NCI-H226 (cell line): ENCODE data around the gene ACOXL.
"Not testable (repeated sequence)": the region's sequence is repeated elsewhere in the genome, so short reads cannot be mapped to it uniquely, and the experiment has no call there.

ENCODE experiments used
- DNase-seq: peaks from one replicate; pipeline ENCODE4 v3.0.0-alpha.2; 2015

Gene ACOXL

GRCh38 chr2:110732422-110733413, at the start of gene ACOXL:
Gene ACOXL (plus strand): TSS chr2:110732573. CDS start chr2:110768390, 35,817 bp downstream.
- no peak for DNase-seq

DNA sequence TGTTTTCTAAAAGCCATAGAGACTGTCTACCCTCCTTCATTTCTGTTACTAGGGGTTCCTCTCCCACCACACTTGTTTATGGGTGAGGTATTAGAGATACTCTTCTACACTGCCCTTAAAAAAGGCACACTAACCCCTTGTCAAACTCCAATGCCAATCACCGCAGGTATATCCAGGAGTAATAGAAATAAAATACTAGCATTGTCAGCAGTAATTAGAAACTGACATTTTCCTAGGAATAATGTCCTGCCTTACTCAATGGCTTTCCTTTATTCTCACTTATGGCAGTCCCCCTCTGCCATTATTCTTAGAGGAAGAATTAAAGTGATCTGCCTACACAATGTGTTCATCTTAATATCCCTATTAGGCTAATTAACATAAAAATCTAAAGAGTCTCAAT, 49.5 kb upstream of the ACOXL start:
- no peak for DNase-seq

- DNase-seq: not testable (repeated sequence)
These were observed 44.4 kb upstream of the ACOXL start for GRCh38 chr2:110687775-110688484.

- no peak for DNase-seq
These were observed 43.7 kb upstream of the ACOXL start for GRCh38 chr2:110688594-110689091.

DNA sequence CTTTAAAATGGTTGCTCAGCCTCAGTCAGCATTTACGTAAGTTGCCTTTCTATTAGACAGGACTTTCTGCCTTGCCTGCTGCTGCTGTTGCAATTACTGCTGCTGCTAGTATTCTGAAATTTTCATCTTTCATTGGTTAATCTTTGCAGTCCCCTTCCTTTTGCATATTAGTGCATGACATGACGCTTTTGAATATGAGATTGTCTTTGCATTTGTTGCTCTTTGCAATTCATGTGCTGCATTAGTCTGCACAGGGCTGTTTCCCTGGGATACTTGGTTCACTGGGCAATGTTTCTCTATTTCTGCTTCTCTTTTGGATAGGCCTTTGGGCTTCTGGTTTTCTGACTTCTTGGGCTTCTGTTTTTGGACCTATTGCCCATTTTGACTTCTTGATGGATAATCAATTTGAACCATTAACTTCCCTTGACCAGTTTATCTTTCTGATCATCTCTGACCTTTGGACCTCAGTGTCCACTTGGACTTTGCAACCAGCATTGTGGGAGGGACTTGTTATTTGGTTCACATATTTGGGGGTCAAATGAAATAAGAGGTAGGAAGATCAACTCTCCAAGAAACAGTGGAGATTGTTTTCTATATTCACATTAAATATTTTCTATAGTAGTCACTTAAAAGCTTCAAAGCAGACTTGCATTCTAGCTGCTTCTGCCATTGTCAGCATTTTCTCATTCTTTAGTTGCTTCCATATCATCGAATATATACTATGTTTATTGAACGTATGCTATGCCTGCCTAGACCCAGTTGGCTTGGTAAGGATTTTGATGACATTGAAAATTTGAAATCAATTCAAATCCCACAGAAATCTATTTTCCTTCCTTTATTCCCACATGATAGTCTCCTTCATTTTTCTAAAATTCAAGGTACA, 42.0 kb upstream of the ACOXL start:
- DNase-seq: no peak

- no peak for DNase-seq
These were observed 40.6 kb upstream of the ACOXL start for GRCh38 chr2:110691612-110692258.

- DNase-seq: not testable (repeated sequence)
These were observed 37.1 kb upstream of the ACOXL start for GRCh38 chr2:110695146-110695898.

- not testable (repeated sequence) for DNase-seq
These were observed 34.1 kb upstream of the ACOXL start for GRCh38 chr2:110698253-110698652.

GRCh38 chr2:110702514-110703380, 29.6 kb upstream of the ACOXL start:
- no peak for DNase-seq

DNA sequence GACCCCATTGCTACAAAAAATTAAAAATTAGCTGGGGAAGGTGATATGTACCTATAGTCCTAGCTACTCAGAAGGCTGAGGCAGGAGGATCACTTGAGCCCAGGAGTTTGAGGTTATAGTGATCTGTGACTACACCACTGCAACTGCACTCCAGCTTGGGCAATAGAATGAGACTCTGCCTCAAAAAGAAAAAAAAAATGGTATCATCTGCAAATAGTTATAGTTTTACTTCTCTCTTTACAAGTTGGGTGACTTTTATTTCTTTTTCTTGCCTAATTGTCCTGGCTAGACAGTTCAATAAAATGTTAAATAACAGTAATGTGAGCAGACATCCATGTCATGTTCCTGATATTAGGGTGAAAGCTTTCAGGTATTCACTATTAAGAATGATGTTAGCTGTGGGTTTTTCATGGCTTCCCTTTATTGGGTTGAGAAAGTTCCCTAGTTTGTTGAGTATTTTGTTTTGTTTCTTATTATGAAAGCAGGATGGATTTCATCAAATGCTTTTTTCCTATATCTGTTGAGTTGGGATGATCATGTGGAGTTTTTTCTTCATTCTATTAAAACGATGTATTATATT, 24.9 kb upstream of the ACOXL start:
- no peak for DNase-seq

GRCh38 chr2:110708455-110708854, 23.9 kb upstream of the ACOXL start:
- no peak for DNase-seq

- DNase-seq: no peak
These were observed 19.6 kb upstream of the ACOXL start for GRCh38 chr2:110712737-110713136.

GRCh38 chr2:110713513-110714362, 18.6 kb upstream of the ACOXL start:
- no peak for DNase-seq

DNA sequence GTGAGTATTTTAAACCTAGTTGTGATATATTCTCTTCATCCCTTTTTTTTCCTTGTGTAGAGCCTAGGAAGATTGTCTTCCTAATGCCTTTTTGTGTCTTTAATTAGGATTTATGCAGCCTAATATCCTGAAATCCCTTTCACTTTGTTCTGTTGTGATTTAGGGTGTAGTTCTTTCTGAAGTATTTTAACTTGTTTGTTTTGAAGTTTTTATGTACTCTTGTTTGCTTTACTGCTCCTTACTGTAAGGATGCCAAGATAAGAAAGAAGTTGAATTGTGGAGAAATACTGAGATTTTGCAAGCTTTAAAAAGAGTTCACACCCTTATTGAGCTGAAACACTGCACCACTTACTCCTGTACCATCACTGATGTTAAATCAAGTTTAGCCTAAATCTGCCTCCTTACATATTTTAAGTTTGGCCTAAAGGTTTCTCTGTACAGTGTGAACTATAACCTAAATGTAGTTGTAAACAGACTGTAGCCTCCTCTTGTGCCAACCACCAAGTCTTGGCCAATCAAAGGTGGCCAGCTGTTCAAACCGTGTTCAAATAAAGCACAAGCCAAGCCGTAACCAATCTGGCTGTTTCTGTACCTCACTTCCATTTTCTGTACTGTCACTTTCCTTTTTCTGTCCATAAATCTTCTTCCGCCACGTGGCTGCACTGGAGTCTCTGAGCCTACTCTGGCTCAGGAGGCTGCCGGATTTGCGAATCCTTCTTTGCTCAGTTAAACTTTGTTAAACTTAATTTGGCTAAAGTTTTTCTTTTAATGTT, 17.7 kb upstream of the ACOXL start:
- DNase-seq: no peak

GRCh38 chr2:110716959-110717645, 15.3 kb upstream of the ACOXL start:
- DNase-seq: peak; percentile 10

DNA sequence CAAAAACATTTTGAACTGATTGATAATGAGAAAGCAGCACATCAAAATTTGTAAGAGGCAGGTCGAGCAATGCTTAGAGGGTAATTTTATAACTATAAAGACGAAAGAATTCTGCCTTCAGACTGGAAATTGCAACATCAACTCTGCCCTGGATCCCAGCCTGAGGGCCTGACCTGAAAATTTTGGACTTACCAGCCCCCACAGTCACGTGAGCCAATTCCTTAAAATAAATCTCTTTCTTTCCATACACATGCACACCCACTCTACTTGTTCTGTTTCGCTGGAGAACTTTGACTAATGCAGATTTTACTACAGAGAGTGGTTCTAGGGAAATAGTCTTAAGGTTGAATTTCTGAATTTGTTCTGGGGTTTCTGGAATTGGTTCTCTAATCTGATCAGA, 14.6 kb upstream of the ACOXL start:
- DNase-seq: no peak

- DNase-seq: no peak
These were observed 14.0 kb upstream of the ACOXL start for GRCh38 chr2:110718382-110718781.
